ENCODE measurements around the gene TCERG1L.

DNA sequence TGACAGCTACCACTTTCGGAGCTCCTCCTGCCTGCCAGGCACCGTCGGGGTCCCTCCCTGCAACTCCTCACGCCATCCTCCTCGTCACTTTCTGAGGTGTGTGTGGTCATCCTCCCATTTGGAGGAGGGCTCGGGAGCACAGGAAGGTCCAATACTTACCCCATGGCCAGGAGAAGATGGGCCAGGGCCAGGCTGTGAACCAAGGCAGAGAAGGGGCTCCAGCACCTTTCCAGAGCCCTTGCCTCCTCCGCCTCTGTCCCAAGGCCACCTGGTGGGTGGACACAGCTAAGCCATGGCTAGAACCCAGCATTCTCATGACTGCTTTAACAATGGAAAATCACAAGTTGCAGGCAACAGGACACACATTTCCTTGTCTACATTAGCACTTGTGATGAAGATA, 215.5 kb downstream of the TCERG1L start:
- TF ChIP-seq, protein P1, sequence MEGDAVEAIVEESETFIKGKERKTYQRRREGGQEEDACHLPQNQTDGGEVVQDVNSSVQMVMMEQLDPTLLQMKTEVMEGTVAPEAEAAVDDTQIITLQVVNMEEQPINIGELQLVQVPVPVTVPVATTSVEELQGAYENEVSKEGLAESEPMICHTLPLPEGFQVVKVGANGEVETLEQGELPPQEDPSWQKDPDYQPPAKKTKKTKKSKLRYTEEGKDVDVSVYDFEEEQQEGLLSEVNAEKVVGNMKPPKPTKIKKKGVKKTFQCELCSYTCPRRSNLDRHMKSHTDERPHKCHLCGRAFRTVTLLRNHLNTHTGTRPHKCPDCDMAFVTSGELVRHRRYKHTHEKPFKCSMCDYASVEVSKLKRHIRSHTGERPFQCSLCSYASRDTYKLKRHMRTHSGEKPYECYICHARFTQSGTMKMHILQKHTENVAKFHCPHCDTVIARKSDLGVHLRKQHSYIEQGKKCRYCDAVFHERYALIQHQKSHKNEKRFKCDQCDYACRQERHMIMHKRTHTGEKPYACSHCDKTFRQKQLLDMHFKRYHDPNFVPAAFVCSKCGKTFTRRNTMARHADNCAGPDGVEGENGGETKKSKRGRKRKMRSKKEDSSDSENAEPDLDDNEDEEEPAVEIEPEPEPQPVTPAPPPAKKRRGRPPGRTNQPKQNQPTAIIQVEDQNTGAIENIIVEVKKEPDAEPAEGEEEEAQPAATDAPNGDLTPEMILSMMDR (IDR thresholded peaks at IDR 0.05; ENCODE audit: insufficient read depth, low read depth, low read length) = no peak
- no peak for TF ChIP-seq EZH2 (IDR thresholded peaks at IDR 0.05; ENCODE audit: insufficient read depth, low read length)
